ENCODE data around the gene ZNF70. TPM values are rescaled to one million over a fixed set of nuclear protein-coding genes. Genes with fewer than 3 reads are reported as not detected.

ZNF70 gene
- total and polyA plus RNA-seq, 7 donors = 0.23 to 5.5 (median 2.6) TPM

DNA sequence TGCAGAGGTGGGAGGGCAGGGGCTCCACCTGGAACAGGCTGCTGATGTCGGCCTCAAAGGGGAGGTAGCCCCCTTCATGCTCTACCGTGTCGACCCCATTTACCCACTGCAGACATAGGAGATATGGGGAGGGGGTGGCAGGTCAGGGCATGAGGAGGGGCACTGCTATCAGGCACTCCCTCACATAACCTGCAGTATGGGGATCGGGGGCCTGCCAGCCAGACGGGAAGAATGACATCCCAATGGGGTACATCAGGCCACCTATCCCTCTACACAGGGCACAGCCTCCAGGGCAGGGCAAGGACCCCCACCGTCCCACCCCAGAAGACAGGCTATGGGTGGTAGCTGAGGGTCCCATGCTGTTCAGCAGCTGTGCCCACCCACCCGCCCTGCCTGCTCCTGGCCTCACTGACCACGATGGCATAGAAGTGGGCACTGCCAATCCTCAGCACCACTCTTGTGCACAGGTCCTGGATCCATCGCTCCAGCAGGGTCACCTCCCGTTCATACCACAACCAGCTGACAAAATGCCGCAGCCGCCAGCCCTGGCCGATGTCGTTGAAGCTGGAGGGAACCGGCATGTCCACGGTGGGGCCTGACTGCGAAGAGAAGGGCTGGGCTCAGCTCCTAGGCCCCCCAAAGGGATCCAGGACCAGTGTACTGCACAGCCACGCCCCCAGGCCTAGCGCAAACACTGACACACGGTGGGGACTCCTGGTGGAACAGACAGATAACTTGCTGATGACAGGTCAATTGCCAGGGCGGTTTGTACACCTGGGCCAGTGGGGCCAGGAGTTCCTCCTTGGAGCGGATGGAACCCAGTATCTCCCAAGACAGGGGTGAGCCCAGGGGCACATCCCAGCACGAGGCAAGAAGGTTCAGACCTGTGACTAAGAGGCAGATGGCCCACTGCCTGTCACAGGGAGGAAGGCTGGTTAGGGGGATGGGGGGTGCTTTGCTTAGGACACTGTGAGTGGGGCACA, 36.0 kb downstream of the ZNF70 start:
- DNase-seq = no peak
- Histone ChIP-seq H3K4me1 (peaks cover 0 to 21% (median 14%) of the 10 kb centered on the region in 4 donors), H3K4me3 (no peak overlapping the region), H3K27me3 (no peaks in the 10 kb centered on the region), H3K27ac (no peak overlapping the region), H3K9me3 (no peaks in the 10 kb centered on the region), H3K36me3 (peaks cover 0 to 48% (median 25%) of the 10 kb centered on the region in 4 donors)
- TF ChIP-seq POLR2A (IDR thresholded peaks at IDR 0.05) = no peak
- no peak for TF ChIP-seq EP300 (IDR thresholded peaks at IDR 0.05)
- TF ChIP-seq, protein P1, sequence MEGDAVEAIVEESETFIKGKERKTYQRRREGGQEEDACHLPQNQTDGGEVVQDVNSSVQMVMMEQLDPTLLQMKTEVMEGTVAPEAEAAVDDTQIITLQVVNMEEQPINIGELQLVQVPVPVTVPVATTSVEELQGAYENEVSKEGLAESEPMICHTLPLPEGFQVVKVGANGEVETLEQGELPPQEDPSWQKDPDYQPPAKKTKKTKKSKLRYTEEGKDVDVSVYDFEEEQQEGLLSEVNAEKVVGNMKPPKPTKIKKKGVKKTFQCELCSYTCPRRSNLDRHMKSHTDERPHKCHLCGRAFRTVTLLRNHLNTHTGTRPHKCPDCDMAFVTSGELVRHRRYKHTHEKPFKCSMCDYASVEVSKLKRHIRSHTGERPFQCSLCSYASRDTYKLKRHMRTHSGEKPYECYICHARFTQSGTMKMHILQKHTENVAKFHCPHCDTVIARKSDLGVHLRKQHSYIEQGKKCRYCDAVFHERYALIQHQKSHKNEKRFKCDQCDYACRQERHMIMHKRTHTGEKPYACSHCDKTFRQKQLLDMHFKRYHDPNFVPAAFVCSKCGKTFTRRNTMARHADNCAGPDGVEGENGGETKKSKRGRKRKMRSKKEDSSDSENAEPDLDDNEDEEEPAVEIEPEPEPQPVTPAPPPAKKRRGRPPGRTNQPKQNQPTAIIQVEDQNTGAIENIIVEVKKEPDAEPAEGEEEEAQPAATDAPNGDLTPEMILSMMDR (IDR thresholded peaks at IDR 0.05) = no peak
- TF ChIP-seq POLR2AphosphoS5 (IDR thresholded peaks at IDR 0.05) = no peak
- intact Hi-C loops (cut with DNase I) = loop anchor here (5.0 kb wide), 2 partner anchors 52 to 142 kb away; partner anchors contain the start of genes CHCHD10 and SLC2A11
- 91% methylated on average over 23 of the region's 23 CpGs for WGBS, 2 donors

- Histone ChIP-seq H3K9me3 (no peaks in the 10 kb centered on the region), H3K4me3 (no peak overlapping the region), H3K27ac (no peak overlapping the region), H3K27me3 (no peaks in the 10 kb centered on the region), H3K4me1 (peaks cover 0 to 21% (median 14%) of the 10 kb centered on the region in 4 donors), H3K36me3 (peaks cover 0 to 58% (median 29%) of the 10 kb centered on the region in 4 donors)
- 92 to 94% methylated on average over 28 of the region's 28 CpGs for WGBS, 2 donors
- intact Hi-C loops (cut with DNase I) = no loop called here
- DNase-seq = no peak
- no peak for TF ChIP-seq POLR2AphosphoS5 (IDR thresholded peaks at IDR 0.05)
- TF ChIP-seq, protein P1 (IDR thresholded peaks at IDR 0.05) = no peak
- no peak for TF ChIP-seq EP300 (IDR thresholded peaks at IDR 0.05)
- no peak for TF ChIP-seq POLR2A (IDR thresholded peaks at IDR 0.05)
Measured at GRCh38 chr22:23713696-23714595, 37.0 kb downstream of the ZNF70 start.

GRCh38 chr22:23712256-23712655, 38.7 kb downstream of the ZNF70 start:
- no peak for TF ChIP-seq POLR2AphosphoS5 (IDR thresholded peaks at IDR 0.05)
- TF ChIP-seq, protein P1 (IDR thresholded peaks at IDR 0.05) = no peak
- no peak for TF ChIP-seq POLR2A (IDR thresholded peaks at IDR 0.05)
- TF ChIP-seq EP300 (IDR thresholded peaks at IDR 0.05) = no peak
- 95 to 96% methylated on average over 12 of the region's 12 CpGs for WGBS, 2 donors
- Histone ChIP-seq H3K36me3 (peaks cover 0 to 75% (median 38%) of the 10 kb centered on the region in 4 donors), H3K27me3 (no peaks in the 10 kb centered on the region), H3K9me3 (no peaks in the 10 kb centered on the region), H3K4me3 (no peak overlapping the region), H3K27ac (no peak overlapping the region), H3K4me1 (peaks cover 0 to 17% (median 10%) of the 10 kb centered on the region in 4 donors)
- no peak for DNase-seq
- intact Hi-C loops (cut with DNase I) = no loop called here

GRCh38 chr22:23709107-23709506, 41.8 kb downstream of the ZNF70 start:
- H3K27me3 ChIP-seq = no peaks in the 10 kb centered on the region
- intact Hi-C loops (cut with DNase I) = no loop called here
- 90 to 93% methylated on average over 2 of the region's 2 CpGs for WGBS, 2 donors
- no peak overlapping the region for H3K27ac ChIP-seq
- H3K4me1 ChIP-seq = no peaks in the 10 kb centered on the region
- no peak for DNase-seq
- peaks cover 0 to 100% (median 47%) of the 10 kb centered on the region in 4 donors for H3K36me3 ChIP-seq
- TF ChIP-seq EP300 (IDR thresholded peaks at IDR 0.05) = no peak
- TF ChIP-seq, protein P1 (IDR thresholded peaks at IDR 0.05) = no peak
- no peaks in the 10 kb centered on the region for H3K9me3 ChIP-seq
- H3K4me3 ChIP-seq = no peak overlapping the region
